ENCODE data around the gene SPECC1.
A peak's percentile ranks its signal among the peaks of the same experiment; 100 is the strongest.

Gene SPECC1

GRCh38 chr17:20133517-20133916 is 124.4 kb downstream of the SPECC1 start:
- no peaks in the 10 kb centered on the region for H3K9me3 ChIP-seq (ENCODE audit: control insufficient read depth, low read length)

GRCh38 chr17:20141198-20141972 is 132.2 kb downstream of the SPECC1 start:
- 57% methylated on average over 5 of the region's 10 CpGs for WGBS
- H3K79me1 ChIP-seq (replicated peaks; ENCODE audit: low read length, poor library complexity, severe bottlenecking): no peaks in the 10 kb centered on the region

More at GRCh38 chr17:20133517-20133916, 124.4 kb downstream of the SPECC1 start:
- Histone ChIP-seq H3K4me2 (ENCODE audit: low read length, poor library complexity, severe bottlenecking) (no peak overlapping the region), H3K9ac (ENCODE audit: low read length) (no peak overlapping the region), H3K36me3 (ENCODE audit: control insufficient read depth in 1 of 2, insufficient read depth in 2 of 2, low read depth in 1 of 2, low read length in 2 of 2) (no peaks in the 10 kb centered on the region), H2BK12ac (ENCODE audit: low read length in 2 of 2) (no peak overlapping the region), H2BK120ac (ENCODE audit: low read depth, low read length) (no peak overlapping the region), H2AFZ (ENCODE audit: low read depth, low read length) (no peak overlapping the region), H3K4me1 (ENCODE audit: control insufficient read depth, insufficient read depth, low read depth, low read length) (no peaks in the 10 kb centered on the region), H3K4ac (ENCODE audit: low read depth in 1 of 2, low read length in 2 of 2) (no peak overlapping the region), H2BK15ac (ENCODE audit: low read depth, poor library complexity, severe bottlenecking) (no peak overlapping the region), H3K27ac (ENCODE audit: low read length, poor library complexity, severe bottlenecking) (no peak overlapping the region), H3K27me3 (ENCODE audit: control insufficient read depth in 1 of 2, insufficient read depth in 1 of 2, low read length in 2 of 2) (peaks cover 0 to 3% of the 10 kb centered on the region in 2 experiments), H3K23ac (ENCODE audit: low read length in 2 of 2) (no peak overlapping the region), H2BK5ac (ENCODE audit: low read depth, low read length, poor library complexity, severe bottlenecking) (no peak overlapping the region), H4K91ac (ENCODE audit: low read length) (no peak overlapping the region), H2AK5ac (ENCODE audit: low read length, severe bottlenecking) (no peak overlapping the region), H3K18ac (ENCODE audit: low read depth in 1 of 2, low read length in 2 of 2) (no peak overlapping the region), H3K14ac (ENCODE audit: low read length in 2 of 2) (no peak overlapping the region), H3K4me3 (ENCODE audit: insufficient read depth in 1 of 2, low read depth in 1 of 2, low read length in 2 of 2) (no peak overlapping the region), H3K79me1 (replicated peaks; ENCODE audit: low read length, poor library complexity, severe bottlenecking) (no peaks in the 10 kb centered on the region), H4K8ac (ENCODE audit: low read length) (no peak overlapping the region)
- 96% methylated on average over 3 of the region's 5 CpGs for WGBS
- no peak for DNase-seq

GRCh38 chr17:20142268-20142667 is 133.1 kb downstream of the SPECC1 start:
- 96% methylated on average over 6 of the region's 6 CpGs for WGBS

More at GRCh38 chr17:20141198-20141972, 132.2 kb downstream of the SPECC1 start:
- Histone ChIP-seq H2AFZ (ENCODE audit: low read depth, low read length) (no peak overlapping the region), H3K4me1 (ENCODE audit: control insufficient read depth, insufficient read depth, low read depth, low read length) (no peaks in the 10 kb centered on the region), H3K4me2 (ENCODE audit: low read length, poor library complexity, severe bottlenecking) (no peak overlapping the region), H3K27me3 (ENCODE audit: control insufficient read depth in 1 of 2, insufficient read depth in 1 of 2, low read length in 2 of 2) (peaks cover 2 to 5% of the 10 kb centered on the region in 2 experiments), H2AK5ac (ENCODE audit: low read length, severe bottlenecking) (no peak overlapping the region), H2BK15ac (ENCODE audit: low read depth, poor library complexity, severe bottlenecking) (no peak overlapping the region), H3K4me3 (ENCODE audit: insufficient read depth in 1 of 2, low read depth in 1 of 2, low read length in 2 of 2) (no peak overlapping the region), H2BK12ac (ENCODE audit: low read length in 2 of 2) (no peak overlapping the region), H4K91ac (ENCODE audit: low read length) (no peak overlapping the region), H4K8ac (ENCODE audit: low read length) (no peak overlapping the region), H3K23ac (ENCODE audit: low read length in 2 of 2) (no peak overlapping the region), H3K14ac (ENCODE audit: low read length in 2 of 2) (no peak overlapping the region), H3K18ac (ENCODE audit: low read depth in 1 of 2, low read length in 2 of 2) (no peak overlapping the region), H3K9ac (ENCODE audit: low read length) (no peak overlapping the region), H2BK5ac (ENCODE audit: low read depth, low read length, poor library complexity, severe bottlenecking) (no peak overlapping the region), H3K27ac (ENCODE audit: low read length, poor library complexity, severe bottlenecking) (no peak overlapping the region), H2BK120ac (ENCODE audit: low read depth, low read length) (no peak overlapping the region), H3K9me3 (ENCODE audit: control insufficient read depth, low read length) (peaks cover 2% of the 10 kb centered on the region), H3K4ac (ENCODE audit: low read depth in 1 of 2, low read length in 2 of 2) (no peak overlapping the region), H3K36me3 (ENCODE audit: control insufficient read depth in 1 of 2, insufficient read depth in 2 of 2, low read depth in 1 of 2, low read length in 2 of 2) (no peaks in the 10 kb centered on the region)
- peak; percentile 34 for DNase-seq

GRCh38 chr17:20143740-20144139 is 134.6 kb downstream of the SPECC1 start:
- no peak for DNase-seq
- Histone ChIP-seq H3K27ac (ENCODE audit: low read length, poor library complexity, severe bottlenecking) (no peak overlapping the region), H2BK12ac (ENCODE audit: low read length in 2 of 2) (no peak overlapping the region), H4K91ac (ENCODE audit: low read length) (no peak overlapping the region), H3K9me3 (ENCODE audit: control insufficient read depth, low read length) (peaks cover 2% of the 10 kb centered on the region), H3K14ac (ENCODE audit: low read length in 2 of 2) (peak overlapping the region in 1 of 2 experiments; percentile 72), H3K23ac (ENCODE audit: low read length in 2 of 2) (no peak overlapping the region), H3K4me3 (ENCODE audit: insufficient read depth in 1 of 2, low read depth in 1 of 2, low read length in 2 of 2) (no peak overlapping the region), H2BK15ac (ENCODE audit: low read depth, poor library complexity, severe bottlenecking) (no peak overlapping the region), H3K4ac (ENCODE audit: low read depth in 1 of 2, low read length in 2 of 2) (no peak overlapping the region), H3K4me1 (ENCODE audit: control insufficient read depth, insufficient read depth, low read depth, low read length) (no peaks in the 10 kb centered on the region), H3K27me3 (ENCODE audit: control insufficient read depth in 1 of 2, insufficient read depth in 1 of 2, low read length in 2 of 2) (peaks cover 2 to 5% of the 10 kb centered on the region in 2 experiments), H3K4me2 (ENCODE audit: low read length, poor library complexity, severe bottlenecking) (no peak overlapping the region), H2AFZ (ENCODE audit: low read depth, low read length) (no peak overlapping the region), H2BK5ac (ENCODE audit: low read depth, low read length, poor library complexity, severe bottlenecking) (no peak overlapping the region), H3K9ac (ENCODE audit: low read length) (no peak overlapping the region), H2BK120ac (ENCODE audit: low read depth, low read length) (no peak overlapping the region), H3K36me3 (ENCODE audit: control insufficient read depth in 1 of 2, insufficient read depth in 2 of 2, low read depth in 1 of 2, low read length in 2 of 2) (no peaks in the 10 kb centered on the region), H3K18ac (ENCODE audit: low read depth in 1 of 2, low read length in 2 of 2) (no peak overlapping the region), H3K79me1 (replicated peaks; ENCODE audit: low read length, poor library complexity, severe bottlenecking) (no peaks in the 10 kb centered on the region), H4K8ac (ENCODE audit: low read length) (no peak overlapping the region), H2AK5ac (ENCODE audit: low read length, severe bottlenecking) (no peak overlapping the region)
- WGBS: 89% methylated on average over 5 of the region's 8 CpGs

More at GRCh38 chr17:20142268-20142667, 133.1 kb downstream of the SPECC1 start:
- H3K36me3 ChIP-seq (ENCODE audit: control insufficient read depth in 1 of 2, insufficient read depth in 2 of 2, low read depth in 1 of 2, low read length in 2 of 2): no peaks in the 10 kb centered on the region
- H3K4me3 ChIP-seq (ENCODE audit: insufficient read depth in 1 of 2, low read depth in 1 of 2, low read length in 2 of 2): no peak overlapping the region
- H4K91ac ChIP-seq (ENCODE audit: low read length): no peak overlapping the region
- no peak overlapping the region for H3K4me2 ChIP-seq (ENCODE audit: low read length, poor library complexity, severe bottlenecking)
- H3K23ac ChIP-seq (ENCODE audit: low read length in 2 of 2): no peak overlapping the region
- H3K27ac ChIP-seq (ENCODE audit: low read length, poor library complexity, severe bottlenecking): no peak overlapping the region
- H3K4ac ChIP-seq (ENCODE audit: low read depth in 1 of 2, low read length in 2 of 2): no peak overlapping the region
- H3K14ac ChIP-seq (ENCODE audit: low read length in 2 of 2): no peak overlapping the region
- no peak overlapping the region for H3K18ac ChIP-seq (ENCODE audit: low read depth in 1 of 2, low read length in 2 of 2)
- peaks cover 2% of the 10 kb centered on the region for H3K9me3 ChIP-seq (ENCODE audit: control insufficient read depth, low read length)
- DNase-seq: no peak
- no peaks in the 10 kb centered on the region for H3K79me1 ChIP-seq (replicated peaks; ENCODE audit: low read length, poor library complexity, severe bottlenecking)
- no peak overlapping the region for H2AK5ac ChIP-seq (ENCODE audit: low read length, severe bottlenecking)
- peaks cover 2 to 5% of the 10 kb centered on the region in 2 experiments for H3K27me3 ChIP-seq (ENCODE audit: control insufficient read depth in 1 of 2, insufficient read depth in 1 of 2, low read length in 2 of 2)
- no peak overlapping the region for H2AFZ ChIP-seq (ENCODE audit: low read depth, low read length)
- no peak overlapping the region for H3K9ac ChIP-seq (ENCODE audit: low read length)
- no peak overlapping the region for H2BK15ac ChIP-seq (ENCODE audit: low read depth, poor library complexity, severe bottlenecking)
- H2BK120ac ChIP-seq (ENCODE audit: low read depth, low read length): no peak overlapping the region
- H3K4me1 ChIP-seq (ENCODE audit: control insufficient read depth, insufficient read depth, low read depth, low read length): no peaks in the 10 kb centered on the region
- H2BK5ac ChIP-seq (ENCODE audit: low read depth, low read length, poor library complexity, severe bottlenecking): no peak overlapping the region
- no peak overlapping the region for H4K8ac ChIP-seq (ENCODE audit: low read length)
- no peak overlapping the region for H2BK12ac ChIP-seq (ENCODE audit: low read length in 2 of 2)

All from mesenchymal stem cell (in vitro differentiated cells and primary cell).